Natural killer cell (primary cell): ENCODE results near the gene TUFM. TPM values are rescaled to one million over a fixed set of nuclear protein-coding genes. Genes with fewer than 3 reads are reported as not detected.

ENCODE experiments used
- ATAC-seq, 3 donors: fragments of 150-1000 bp in 2 of 3; fragments of 200-7000 bp in 1 of 3; cut with Tn5 transposase; 1 replicate in 1 of 3; 2 replicates in 2 of 3; pipeline ENCODE4 v1.10.0; 2021; ENCODE audit warnings: mild to moderate bottlenecking in 2 of 3, moderate library complexity in 2 of 3
- DNase-seq, 2 donors: peaks; one replicate each; pipeline versions ENCODE4 v3.0.0 to v3.0.0-alpha.2; 2013 to 2021; ENCODE audit warnings: mixed read lengths in 1 of 2
- H3K27ac ChIP-seq: one replicate; pipeline ENCODE4 v1.5.1; 2013; ENCODE audit warnings: mild to moderate bottlenecking, low read length
- H3K27me3 ChIP-seq: one replicate; pipeline ENCODE4 v1.6.1; 2013; ENCODE audit warnings: low read length; ENCODE audit not compliant: control insufficient read depth, insufficient read depth
- H3K36me3 ChIP-seq: one replicate; pipeline ENCODE4 v1.6.1; 2013; ENCODE audit warnings: low read length; ENCODE audit not compliant: control insufficient read depth, insufficient read depth
- H3K4me1 ChIP-seq: one replicate; pipeline ENCODE4 v1.6.1; 2013; ENCODE audit warnings: low read length; ENCODE audit not compliant: control insufficient read depth, insufficient read depth
- H3K4me3 ChIP-seq: one replicate; pipeline ENCODE4 v1.5.1; 2013; ENCODE audit warnings: low read length
- H3K9me3 ChIP-seq: one replicate; pipeline ENCODE4 v1.6.1; 2013; ENCODE audit warnings: low read length; ENCODE audit not compliant: control insufficient read depth, insufficient read depth
- H3K27ac Mint-ChIP-seq, 2 donors: one replicate each; pipeline ENCODE4 v1.8.0; 2022; ENCODE audit warnings: mild to moderate bottlenecking in 2 of 2, mixed read lengths in 2 of 2, moderate library complexity in 1 of 2
- H3K27me3 Mint-ChIP-seq, 2 donors: one replicate each; pipeline ENCODE4 v1.8.0; 2022; ENCODE audit warnings: low read depth in 2 of 2, mixed read lengths in 2 of 2
- H3K36me3 Mint-ChIP-seq: one replicate; pipeline ENCODE4 v1.8.0; 2022; ENCODE audit warnings: mixed read lengths
- H3K4me1 Mint-ChIP-seq, 2 donors: one replicate each; pipeline ENCODE4 v1.8.0; 2022; ENCODE audit warnings: mixed read lengths in 2 of 2
- H3K4me3 Mint-ChIP-seq: one replicate; pipeline ENCODE4 v1.8.0; 2022; ENCODE audit warnings: mild to moderate bottlenecking, moderate library complexity, mixed read lengths
- H3K9me3 Mint-ChIP-seq, 2 donors: one replicate each; pipeline ENCODE4 v1.8.0; 2022; ENCODE audit warnings: mixed read lengths in 2 of 2
- WGBS: methylation state at CpG from one replicate; pipeline ENCODE4 v1.1.7; 2013; ENCODE audit warnings: missing lambda C conversion rate; ENCODE audit not compliant: insufficient coverage; 5-methylcytosine and 5-hydroxymethylcytosine counted together
- intact Hi-C: fragments of 100-400 bp; cut with micrococcal nuclease; formaldehyde crosslinking; loops from one replicate; pipeline ENCODE4 v1.14.2; 2022
- total RNA-seq, 4 donors: library from RNA; stranded (reverse); fragments of 120-200 nt in 1 of 4; gene quantifications; one replicate each; pipeline versions ENCODE4 v1.2.3 to v1.2.4, GENCODE V29; 2013 to 2022
- TF ChIP-seq, protein P1 (sequence below): fragments of 200-600 bp; IDR thresholded peaks from one replicate; pipeline ENCODE4 v1.8.0; 2022; ENCODE audit warnings: antibody characterized with exemption

TUFM gene
- total RNA-seq, 3 donors from 2014 or later (not counting 1 experiment from before 2014, with no cell fraction given), result 108 to 128 (median 118) TPM

DNA sequence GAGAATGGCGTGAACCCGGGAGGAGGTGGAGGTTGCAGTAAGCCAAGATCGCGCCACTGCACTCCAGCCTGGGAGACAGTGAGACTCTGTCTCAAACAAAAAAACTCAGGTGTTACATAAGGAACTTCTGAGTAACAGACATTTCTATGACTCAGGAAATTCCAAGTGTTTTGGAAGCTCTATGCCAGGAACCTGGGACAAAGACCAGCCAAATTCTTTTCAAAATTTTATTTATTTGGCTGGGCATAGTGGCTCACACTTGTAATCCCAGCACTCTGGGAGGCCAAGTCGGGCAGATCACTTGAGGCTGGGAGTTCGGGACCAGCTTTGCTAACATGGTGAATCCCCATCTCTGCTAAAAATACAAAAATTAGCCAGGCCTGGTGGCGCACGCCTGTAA is 12.3 kb upstream of the TUFM start:
- H3K9me3 Mint-ChIP-seq, result no peaks in the 10 kb centered on the region
- H3K27ac Mint-ChIP-seq, result no peak overlapping the region
- no peaks in the 10 kb centered on the region for H3K27me3 Mint-ChIP-seq
- Histone ChIP-seq H3K27me3 (no peaks in the 10 kb centered on the region), H3K27ac (no peak overlapping the region), H3K36me3 (no peaks in the 10 kb centered on the region), H3K4me1 (peaks cover 13% of the 10 kb centered on the region), H3K9me3 (no peaks in the 10 kb centered on the region), H3K4me3 (no peak overlapping the region)
- TF ChIP-seq, protein P1, sequence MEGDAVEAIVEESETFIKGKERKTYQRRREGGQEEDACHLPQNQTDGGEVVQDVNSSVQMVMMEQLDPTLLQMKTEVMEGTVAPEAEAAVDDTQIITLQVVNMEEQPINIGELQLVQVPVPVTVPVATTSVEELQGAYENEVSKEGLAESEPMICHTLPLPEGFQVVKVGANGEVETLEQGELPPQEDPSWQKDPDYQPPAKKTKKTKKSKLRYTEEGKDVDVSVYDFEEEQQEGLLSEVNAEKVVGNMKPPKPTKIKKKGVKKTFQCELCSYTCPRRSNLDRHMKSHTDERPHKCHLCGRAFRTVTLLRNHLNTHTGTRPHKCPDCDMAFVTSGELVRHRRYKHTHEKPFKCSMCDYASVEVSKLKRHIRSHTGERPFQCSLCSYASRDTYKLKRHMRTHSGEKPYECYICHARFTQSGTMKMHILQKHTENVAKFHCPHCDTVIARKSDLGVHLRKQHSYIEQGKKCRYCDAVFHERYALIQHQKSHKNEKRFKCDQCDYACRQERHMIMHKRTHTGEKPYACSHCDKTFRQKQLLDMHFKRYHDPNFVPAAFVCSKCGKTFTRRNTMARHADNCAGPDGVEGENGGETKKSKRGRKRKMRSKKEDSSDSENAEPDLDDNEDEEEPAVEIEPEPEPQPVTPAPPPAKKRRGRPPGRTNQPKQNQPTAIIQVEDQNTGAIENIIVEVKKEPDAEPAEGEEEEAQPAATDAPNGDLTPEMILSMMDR, result no peak
- DNase-seq (no peak), ATAC-seq (no peak)
- WGBS, result 98% methylated on average over 8 of the region's 8 CpGs
- peaks cover 5 to 6% of the 10 kb centered on the region in 2 donors for H3K4me1 Mint-ChIP-seq
- H3K4me3 Mint-ChIP-seq, result no peak overlapping the region
- intact Hi-C loops, result no loop called here
- no peaks in the 10 kb centered on the region for H3K36me3 Mint-ChIP-seq

DNA sequence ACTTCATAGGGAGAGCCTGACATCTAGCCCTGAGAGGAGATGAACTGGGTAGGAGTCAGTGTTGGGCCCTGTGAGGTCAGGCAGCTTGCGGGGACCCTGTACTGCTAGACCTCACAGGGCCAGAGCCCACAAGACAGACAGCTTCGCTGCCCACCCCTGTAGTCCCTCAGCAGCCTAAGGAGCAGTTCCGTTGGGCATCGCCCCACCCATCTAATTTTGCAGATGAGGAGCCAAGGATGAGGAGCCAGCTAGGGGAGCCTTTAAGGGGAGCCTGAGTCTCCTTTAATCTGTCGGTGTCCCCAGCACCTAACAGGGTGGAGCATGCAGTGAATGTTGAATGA is 755 bp upstream of the TUFM start:
- Mint-ChIP-seq H3K27me3 (no peaks in the 10 kb centered on the region), H3K9me3 (no peaks in the 10 kb centered on the region), H3K27ac (peak overlapping the region; percentile 95 to 99), H3K4me3 (peak overlapping the region; percentile 97), H3K4me1 (peaks cover 25 to 32% of the 10 kb centered on the region in 2 donors), H3K36me3 (no peaks in the 10 kb centered on the region)
- peaks cover 27% of the 10 kb centered on the region for H3K36me3 ChIP-seq
- H3K27ac ChIP-seq, result peak overlapping the region; percentile 92
- H3K4me3 ChIP-seq, result peak overlapping the region; percentile 98
- H3K27me3 ChIP-seq, result no peaks in the 10 kb centered on the region
- H3K4me1 ChIP-seq, result peaks cover 30% of the 10 kb centered on the region
- intact Hi-C loops, result loop anchor here (1.0 to 2.0 kb wide), 3 partner anchors 16 to 78 kb away; partner anchors contain the start of genes RABEP2 and SH2B1
- TF ChIP-seq, protein P1, result no peak
- no peaks in the 10 kb centered on the region for H3K9me3 ChIP-seq
- peak in 1 of 3 donors; percentile 2 for ATAC-seq
- DNase-seq, result no peak
- WGBS, result 26% methylated on average over 5 of the region's 5 CpGs

DNA sequence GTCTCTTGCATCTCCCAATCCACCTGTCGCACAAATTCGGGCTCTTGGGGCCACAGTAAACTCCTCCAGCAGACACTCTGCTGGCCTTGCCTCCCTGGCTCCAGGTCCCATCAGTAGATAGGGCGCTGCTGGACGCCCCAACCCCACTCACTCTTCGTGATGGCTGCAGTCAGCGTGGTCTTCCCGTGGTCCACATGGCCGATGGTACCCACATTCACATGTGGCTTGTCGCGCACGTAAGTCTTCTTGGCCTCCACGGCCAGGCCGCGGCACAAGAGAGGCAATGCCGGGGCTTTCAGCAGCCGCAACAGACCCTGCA is 428 bp downstream of the TUFM start:
- H3K9me3 ChIP-seq, result no peaks in the 10 kb centered on the region
- no peaks in the 10 kb centered on the region for H3K9me3 Mint-ChIP-seq
- H3K36me3 ChIP-seq, result peaks cover 27% of the 10 kb centered on the region
- H3K4me3 ChIP-seq, result peak overlapping the region; percentile 98
- H3K27ac Mint-ChIP-seq, result peak overlapping the region; percentile 95 to 99
- ATAC-seq (no peak), DNase-seq (no peak)
- no peaks in the 10 kb centered on the region for H3K27me3 Mint-ChIP-seq
- TF ChIP-seq, protein P1, result no peak
- intact Hi-C loops, result loop anchor here (1.0 to 2.0 kb wide), 3 partner anchors 17 to 79 kb away; partner anchors contain the start of genes RABEP2 and SH2B1
- peaks cover 25 to 32% of the 10 kb centered on the region in 2 donors for H3K4me1 Mint-ChIP-seq
- peak overlapping the region; percentile 92 for H3K27ac ChIP-seq
- peak overlapping the region; percentile 97 for H3K4me3 Mint-ChIP-seq
- H3K36me3 Mint-ChIP-seq, result no peaks in the 10 kb centered on the region
- H3K27me3 ChIP-seq, result no peaks in the 10 kb centered on the region
- H3K4me1 ChIP-seq, result peaks cover 30% of the 10 kb centered on the region
- WGBS, result 2% methylated on average over 16 of the region's 16 CpGs

DNA sequence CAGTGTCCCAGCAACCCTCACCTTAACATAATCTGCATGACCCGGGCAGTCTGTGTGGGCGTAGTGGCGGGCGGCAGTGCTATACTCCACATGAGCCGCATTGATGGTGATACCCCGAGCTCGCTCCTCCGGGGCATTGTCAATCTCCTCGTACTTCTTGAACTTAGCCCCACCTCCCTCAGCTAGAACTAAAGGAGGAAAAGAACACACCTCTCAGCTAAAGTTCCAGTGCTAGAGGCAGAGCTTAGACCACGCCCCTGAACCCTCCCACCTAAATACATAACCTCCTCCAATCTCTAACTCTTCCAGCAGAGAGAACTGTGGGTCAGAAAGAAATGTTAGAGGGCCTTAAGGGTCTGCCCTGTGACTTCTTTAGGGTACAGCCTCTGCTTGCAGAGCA is 855 bp downstream of the TUFM start:
- TF ChIP-seq, protein P1, result no peak
- Histone ChIP-seq H3K27ac (peak overlapping the region; percentile 92), H3K9me3 (no peaks in the 10 kb centered on the region), H3K27me3 (no peaks in the 10 kb centered on the region), H3K4me3 (peak overlapping the region; percentile 98), H3K36me3 (peaks cover 27% of the 10 kb centered on the region), H3K4me1 (peaks cover 30% of the 10 kb centered on the region)
- peak overlapping the region; percentile 95 to 99 for H3K27ac Mint-ChIP-seq
- H3K36me3 Mint-ChIP-seq, result no peaks in the 10 kb centered on the region
- H3K27me3 Mint-ChIP-seq, result no peaks in the 10 kb centered on the region
- H3K4me1 Mint-ChIP-seq, result peaks cover 25 to 32% of the 10 kb centered on the region in 2 donors
- peak in 1 of 2 donors; percentile 54 for DNase-seq
- no peaks in the 10 kb centered on the region for H3K9me3 Mint-ChIP-seq
- WGBS, result 67% methylated on average over 9 of the region's 10 CpGs
- no peak for ATAC-seq
- intact Hi-C loops, result no loop called here
- H3K4me3 Mint-ChIP-seq, result peak overlapping the region; percentile 78
